ENCODE data around the gene SERTAD3.
A peak's percentile ranks its signal among the peaks of the same experiment; 100 is the strongest.
"Not testable (repeated sequence)": the region's sequence is repeated elsewhere in the genome, so short reads cannot be mapped to it uniquely, and the experiment has no call there.

Gene SERTAD3

GRCh38 chr19:40411125-40411842, 32.9 kb downstream of the SERTAD3 start:
- no peak for DNase-seq (ENCODE audit: low read depth in 2 of 2)

DNA sequence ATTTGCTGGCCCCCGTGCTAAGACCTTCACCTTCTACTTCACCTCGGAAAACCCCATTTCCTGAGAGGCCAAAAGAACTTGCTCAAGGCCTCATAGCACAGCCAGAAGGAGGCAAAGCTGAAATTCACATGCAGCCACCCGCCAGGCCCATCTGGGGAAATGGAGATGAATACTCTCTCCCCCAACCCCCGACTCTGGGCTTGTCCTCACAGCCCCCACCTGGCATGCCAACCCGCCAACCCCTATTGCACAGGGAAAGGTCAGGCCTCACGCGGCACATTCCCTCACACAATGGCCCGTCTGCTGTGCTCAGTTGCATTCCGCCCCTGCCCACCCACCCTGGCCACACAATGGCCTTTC, 34.1 kb downstream of the SERTAD3 start:
- DNase-seq (ENCODE audit: low read depth in 2 of 2) = no peak

DNA sequence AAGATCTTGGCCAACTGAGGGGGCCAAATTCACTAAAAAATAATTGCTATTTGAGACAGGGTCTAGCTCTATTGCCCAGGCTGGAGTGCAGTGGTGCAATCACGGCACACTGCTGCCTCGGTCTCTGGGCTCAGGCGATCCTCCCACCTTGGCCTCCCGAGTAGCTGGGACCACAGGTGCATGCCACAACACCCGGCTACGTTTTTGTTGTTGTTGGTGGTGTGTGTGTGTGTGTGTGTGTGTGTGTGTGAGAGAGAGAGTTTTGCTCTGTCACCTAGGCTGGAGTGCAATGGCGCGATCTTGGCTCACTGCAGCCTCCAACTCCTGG, 35.6 kb downstream of the SERTAD3 start:
- DNase-seq (ENCODE audit: low read depth in 2 of 2) = not testable (repeated sequence)

DNA sequence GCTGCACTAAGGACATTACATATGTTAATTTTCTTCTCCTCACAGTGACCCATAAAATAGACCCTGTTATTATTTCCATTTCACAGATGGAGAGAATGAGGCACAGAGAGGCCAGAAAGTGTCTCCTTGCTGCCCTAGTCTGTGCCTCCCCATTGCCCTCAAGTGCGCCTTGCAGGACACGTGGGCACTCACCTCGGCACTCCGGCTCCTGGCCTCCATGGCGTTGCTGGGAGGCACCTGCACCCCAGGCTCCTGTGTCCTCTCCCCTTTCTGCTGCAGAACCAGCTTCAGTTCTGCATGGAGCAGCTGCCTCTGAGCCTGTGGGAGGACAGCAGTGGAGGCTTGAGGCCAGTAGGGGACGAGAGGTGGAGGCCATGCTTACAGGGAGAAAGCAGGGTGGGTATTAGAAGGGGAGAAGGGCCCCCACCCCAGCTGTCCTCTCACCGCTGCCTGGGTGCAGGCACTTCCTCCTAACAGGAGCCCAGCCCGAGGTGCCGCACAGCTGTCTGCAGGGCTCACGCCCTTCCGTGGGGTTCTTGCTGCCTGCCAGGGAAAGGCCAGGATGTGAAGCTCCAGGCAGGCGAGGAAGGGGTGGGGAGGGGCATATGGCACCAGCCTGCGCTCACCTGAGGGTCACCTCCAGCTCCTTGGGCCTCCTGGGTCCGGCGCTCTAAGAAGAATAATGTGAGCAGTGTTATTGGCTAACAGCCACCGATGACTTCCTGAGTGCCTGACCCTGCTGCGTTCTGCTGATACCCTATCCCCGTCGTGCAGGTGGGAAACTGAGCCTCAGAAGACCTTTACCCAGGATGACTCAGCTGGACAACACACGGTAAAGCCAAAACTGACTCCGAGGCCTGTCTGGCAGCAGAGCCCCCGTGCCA, 36.2 kb downstream of the SERTAD3 start:
- no peak for DNase-seq (ENCODE audit: low read depth in 2 of 2)

- DNase-seq (ENCODE audit: low read depth in 2 of 2) = peak; percentile 57 to 72
Observed at GRCh38 chr19:40403262-40403984, 40.7 kb downstream of the SERTAD3 start.

DNA sequence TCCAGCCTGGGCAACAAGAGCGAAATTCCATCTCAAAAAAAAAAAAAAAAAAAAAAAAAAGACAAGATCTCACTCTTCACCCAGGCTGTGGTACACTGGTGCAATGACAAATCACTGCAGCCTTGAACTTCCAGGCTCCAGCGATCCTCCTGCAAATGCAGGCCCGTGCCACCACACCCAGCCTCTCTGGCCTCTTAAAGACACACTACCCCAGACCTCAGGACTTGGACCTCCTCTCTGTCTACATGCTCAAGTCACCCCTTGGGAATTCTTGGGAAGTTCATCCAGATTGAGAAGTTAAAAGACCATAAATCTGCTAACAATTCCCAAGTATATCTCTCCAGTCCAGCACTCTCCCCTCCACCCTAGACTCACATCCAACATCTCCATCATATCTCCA, 43.6 kb downstream of the SERTAD3 start:
- no peak for DNase-seq (ENCODE audit: low read depth in 2 of 2)

GRCh38 chr19:40398417-40399131, 45.6 kb downstream of the SERTAD3 start:
- DNase-seq (ENCODE audit: low read depth in 2 of 2) = peak; percentile 41 to 58

DNA sequence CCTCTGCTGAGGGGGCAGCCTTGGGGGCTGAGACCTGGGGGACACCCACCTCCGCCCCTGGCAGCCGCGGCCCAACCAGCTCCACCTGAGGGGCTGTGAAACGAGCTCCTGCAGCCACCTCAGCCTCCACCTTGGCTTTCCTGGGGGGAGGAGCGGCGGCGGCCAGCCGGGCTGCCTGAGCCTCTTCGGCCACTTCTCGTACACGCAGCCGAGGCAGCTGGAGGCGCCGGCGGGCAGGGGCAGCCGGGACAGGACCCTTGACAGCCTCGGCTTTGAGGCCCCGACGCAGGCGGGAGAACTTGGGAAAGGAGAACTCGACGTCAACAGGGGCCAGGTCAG, 46.6 kb downstream of the SERTAD3 start:
- DNase-seq (ENCODE audit: low read depth in 2 of 2) = no peak

GRCh38 chr19:40396886-40397567, 47.1 kb downstream of the SERTAD3 start:
- no peak for DNase-seq (ENCODE audit: low read depth in 2 of 2)

DNA sequence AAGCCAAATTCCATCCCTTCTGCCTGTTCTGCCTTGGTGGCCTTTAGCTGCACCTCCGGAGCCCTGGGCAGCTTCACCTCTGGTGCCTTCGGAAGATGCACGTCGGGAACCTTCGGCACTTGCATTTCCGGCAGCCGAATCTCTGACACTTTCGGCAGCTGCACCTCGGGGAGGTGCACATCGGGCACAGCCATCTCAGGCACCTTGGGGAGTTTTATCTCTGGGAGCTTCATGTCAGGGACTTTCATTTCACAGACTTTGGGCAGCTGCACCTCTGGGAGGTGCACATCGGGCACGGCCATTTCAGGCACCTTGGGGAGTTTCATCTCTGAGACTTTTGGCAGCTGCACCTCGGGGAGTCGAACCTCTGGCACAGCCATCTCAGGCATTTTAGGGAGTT, 48.2 kb downstream of the SERTAD3 start:
- DNase-seq (ENCODE audit: low read depth in 2 of 2) = no peak

GRCh38 chr19:40394816-40395210, 49.3 kb downstream of the SERTAD3 start:
- no peak for DNase-seq (ENCODE audit: low read depth in 2 of 2)

DNA sequence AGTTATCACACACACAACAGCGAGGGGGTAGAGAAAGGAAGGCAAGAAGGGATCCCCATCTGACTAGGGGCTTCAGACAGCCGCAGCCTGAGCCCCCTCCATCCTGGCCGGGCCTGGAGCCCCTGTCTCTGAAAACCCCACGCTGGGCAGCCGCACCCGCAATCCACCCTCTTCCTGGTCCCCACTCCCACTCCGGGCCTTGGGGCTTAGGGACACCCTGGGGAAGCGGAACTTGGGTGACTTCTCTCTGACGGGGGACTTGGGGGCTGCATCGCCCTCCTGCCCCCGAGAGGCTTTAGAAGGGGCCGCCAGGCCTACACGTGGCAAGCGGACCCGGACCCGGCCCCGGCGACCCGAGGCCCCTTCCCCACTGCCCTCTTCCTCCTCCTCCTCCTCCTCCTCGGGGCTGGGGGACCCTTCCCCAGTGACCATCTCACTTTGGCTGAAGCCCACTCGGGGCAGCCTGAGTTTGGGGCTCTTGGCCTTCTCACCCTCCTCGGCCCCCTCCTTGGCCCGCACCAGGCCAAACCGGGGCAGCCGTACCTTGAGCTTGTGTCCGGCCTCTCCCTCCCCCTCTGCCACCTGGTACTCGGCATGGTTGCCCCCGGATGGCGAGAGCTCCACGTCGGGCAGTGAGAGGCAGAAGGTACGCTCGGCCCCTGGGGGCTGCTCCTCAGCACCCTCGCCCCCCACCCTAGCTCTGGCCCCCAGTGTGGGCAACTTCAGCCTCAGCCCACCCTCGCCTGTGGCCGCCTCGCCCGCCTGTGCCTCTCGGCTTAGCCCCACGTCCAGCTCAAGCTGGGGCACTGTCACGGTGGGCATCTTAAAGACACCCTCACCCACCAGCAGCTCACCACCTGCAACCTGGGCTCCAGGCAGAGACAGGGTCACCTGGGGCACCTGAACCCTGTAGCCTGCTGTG, 50.0 kb downstream of the SERTAD3 start:
- DNase-seq (ENCODE audit: low read depth in 2 of 2) = no peak

DNA sequence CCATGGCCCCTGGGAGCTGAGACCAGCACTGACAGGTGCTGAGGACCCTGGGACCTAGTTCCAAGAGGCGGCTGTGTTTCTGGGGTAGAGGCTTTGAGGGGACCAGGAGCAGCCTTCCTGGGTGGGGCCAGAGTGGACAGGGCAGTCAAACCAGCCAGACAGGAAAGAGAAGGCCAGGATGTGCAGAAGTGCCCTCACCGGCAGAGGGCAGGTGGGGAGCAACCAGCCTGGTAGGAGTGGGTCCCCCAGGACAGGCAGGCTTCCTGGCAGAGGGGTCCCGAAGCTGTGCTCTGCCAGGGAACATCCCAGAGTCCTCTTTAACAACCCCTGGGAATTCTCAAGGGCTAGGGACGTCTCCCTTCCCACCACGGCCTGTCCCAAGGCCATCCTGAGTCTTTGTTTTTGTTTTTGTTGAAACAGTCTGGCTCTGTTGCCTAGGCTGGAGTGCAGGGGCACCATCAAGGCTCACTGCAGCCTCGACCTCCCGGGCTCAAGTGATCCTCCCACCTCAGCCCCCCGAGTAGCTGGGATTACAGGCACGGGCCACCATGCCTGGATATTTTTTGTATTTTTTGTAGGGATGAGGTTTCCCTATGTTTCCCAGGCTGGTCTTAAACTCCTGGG, 51.1 kb downstream of the SERTAD3 start:
- DNase-seq (ENCODE audit: low read depth in 2 of 2) = no peak

- no peak for DNase-seq (ENCODE audit: low read depth in 2 of 2)
Observed at GRCh38 chr19:40392123-40392522, 52.0 kb downstream of the SERTAD3 start.
